Mucosa of rectum (tissue), 2 donors: ENCODE data around the gene HIVEP3.

Source experiments
- H3K27ac ChIP-seq, 2 donors: one replicate each; pipeline ENCODE4 v1.7.0; 2013; ENCODE audit warnings: inconsistent platforms in 2 of 2, low read depth in 2 of 2, low read length in 2 of 2
- H3K27me3 ChIP-seq, 2 donors: one replicate each; pipeline ENCODE4 v1.7.0; 2013; ENCODE audit warnings: low read length in 2 of 2; ENCODE audit not compliant: control insufficient read depth in 2 of 2, insufficient read depth in 2 of 2
- H3K36me3 ChIP-seq, 2 donors: one replicate each; pipeline ENCODE4 v1.7.0; 2013; ENCODE audit warnings: low read length in 2 of 2; ENCODE audit not compliant: control insufficient read depth in 2 of 2, insufficient read depth in 2 of 2
- H3K4me1 ChIP-seq, 2 donors: one replicate each; pipeline ENCODE4 v1.7.0; 2013; ENCODE audit warnings: low read length in 2 of 2, mild to moderate bottlenecking in 1 of 2; ENCODE audit not compliant: control insufficient read depth in 2 of 2, insufficient read depth in 2 of 2
- H3K4me3 ChIP-seq, 2 donors: one replicate each; pipeline ENCODE4 v1.7.0; 2013; ENCODE audit warnings: low read length in 2 of 2
- H3K9ac ChIP-seq, 2 donors: one replicate each; pipeline ENCODE4 v1.7.0; 2013; ENCODE audit warnings: low read length in 2 of 2, low read depth in 1 of 2, mild to moderate bottlenecking in 1 of 2
- H3K9me3 ChIP-seq, 2 donors: one replicate each; pipeline ENCODE4 v1.7.0; 2013; ENCODE audit warnings: low read length in 2 of 2; ENCODE audit not compliant: control insufficient read depth in 2 of 2
- donor health status: healthy.
- donor health status: Normal muscosa, but diverticular disease.

Gene HIVEP3

GRCh38 chr1:41659903-41660302 lies 258.8 kb downstream of the HIVEP3 start:
- Histone ChIP-seq H3K27me3 (peaks cover 0 to 7% of the 10 kb centered on the region in 2 donors), H3K4me1 (peaks cover 5 to 13% of the 10 kb centered on the region in 2 donors), H3K36me3 (no peaks in the 10 kb centered on the region), H3K27ac (no peak overlapping the region), H3K9ac (no peak overlapping the region), H3K4me3 (no peak overlapping the region), H3K9me3 (no peaks in the 10 kb centered on the region)

DNA sequence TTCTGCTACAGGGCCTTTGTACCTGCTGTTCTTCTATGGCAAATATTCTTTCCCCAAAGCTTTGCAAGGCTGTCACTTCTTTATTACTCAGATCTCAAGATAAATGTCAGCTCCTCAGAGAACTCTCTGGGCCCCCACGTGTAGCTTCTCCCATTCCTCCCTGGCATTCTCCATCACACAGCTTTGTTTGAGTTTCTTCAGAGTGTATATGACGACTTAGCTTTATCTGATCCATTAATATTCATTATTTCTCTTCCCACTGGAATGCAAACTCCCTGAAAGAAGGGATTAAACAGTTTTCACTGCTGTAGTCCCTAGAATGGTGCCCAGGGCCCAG lies 259.6 kb downstream of the HIVEP3 start:
- no peak overlapping the region for H3K27ac ChIP-seq
- no peak overlapping the region for H3K4me3 ChIP-seq
- H3K9me3 ChIP-seq: no peaks in the 10 kb centered on the region
- peaks cover 0 to 7% of the 10 kb centered on the region in 2 donors for H3K27me3 ChIP-seq
- no peaks in the 10 kb centered on the region for H3K36me3 ChIP-seq
- peaks cover 5 to 13% of the 10 kb centered on the region in 2 donors for H3K4me1 ChIP-seq
- H3K9ac ChIP-seq: no peak overlapping the region

GRCh38 chr1:41658431-41659158 lies 260.1 kb downstream of the HIVEP3 start:
- Histone ChIP-seq H3K27ac (no peak overlapping the region), H3K4me1 (peaks cover 5 to 13% of the 10 kb centered on the region in 2 donors), H3K36me3 (no peaks in the 10 kb centered on the region), H3K9me3 (no peaks in the 10 kb centered on the region), H3K9ac (no peak overlapping the region), H3K27me3 (peaks cover 0 to 7% of the 10 kb centered on the region in 2 donors), H3K4me3 (no peak overlapping the region)

DNA sequence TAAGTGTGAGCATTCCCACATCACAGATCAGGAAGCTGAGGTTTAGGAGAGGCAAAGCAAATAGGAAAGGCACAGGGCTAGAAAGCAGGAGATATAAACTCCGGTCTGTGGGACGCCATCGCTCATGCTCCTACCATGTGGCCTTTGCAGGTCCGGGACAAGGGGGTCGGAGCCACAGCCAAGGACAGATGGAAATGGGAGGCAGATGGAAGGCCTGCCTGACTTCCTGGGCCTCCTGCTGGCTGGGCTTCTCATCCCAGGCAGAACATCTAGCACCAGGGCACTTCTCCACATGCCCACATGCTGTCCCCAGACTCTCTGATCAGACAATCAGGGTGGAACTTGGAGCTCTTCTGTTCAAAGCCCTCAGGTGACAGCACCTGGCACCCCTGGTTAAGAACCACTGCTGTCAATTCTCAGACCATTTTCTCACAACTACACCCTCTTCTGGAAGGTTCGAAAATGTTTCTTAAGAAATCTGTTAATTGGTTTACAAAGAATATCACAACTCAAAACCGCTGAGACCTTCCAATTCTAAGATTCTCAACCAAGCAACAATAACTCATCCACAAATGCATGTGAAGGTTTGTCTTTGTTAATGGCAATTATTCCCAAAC lies 260.9 kb downstream of the HIVEP3 start:
- Histone ChIP-seq H3K36me3 (no peaks in the 10 kb centered on the region), H3K9me3 (no peaks in the 10 kb centered on the region), H3K4me1 (peaks cover 5 to 13% of the 10 kb centered on the region in 2 donors), H3K27me3 (peaks cover 0 to 7% of the 10 kb centered on the region in 2 donors), H3K4me3 (no peak overlapping the region), H3K27ac (no peak overlapping the region), H3K9ac (no peak overlapping the region)

- Histone ChIP-seq H3K4me3 (no peak overlapping the region), H3K27me3 (peaks cover 0 to 7% of the 10 kb centered on the region in 2 donors), H3K9me3 (no peaks in the 10 kb centered on the region), H3K27ac (no peak overlapping the region), H3K36me3 (no peaks in the 10 kb centered on the region), H3K9ac (no peak overlapping the region), H3K4me1 (peaks cover 5 to 13% of the 10 kb centered on the region in 2 donors)
Observed at GRCh38 chr1:41656825-41657500, 261.8 kb downstream of the HIVEP3 start.

GRCh38 chr1:41656068-41656467 lies 262.7 kb downstream of the HIVEP3 start:
- H3K4me3 ChIP-seq: no peak overlapping the region
- H3K4me1 ChIP-seq: peaks cover 0 to 5% of the 10 kb centered on the region in 2 donors
- H3K27ac ChIP-seq: no peak overlapping the region
- no peaks in the 10 kb centered on the region for H3K9me3 ChIP-seq
- no peak overlapping the region for H3K9ac ChIP-seq
- H3K27me3 ChIP-seq: peaks cover 0 to 2% of the 10 kb centered on the region in 2 donors
- H3K36me3 ChIP-seq: no peaks in the 10 kb centered on the region

- peaks cover 0 to 1% of the 10 kb centered on the region in 2 donors for H3K4me1 ChIP-seq
- H3K27me3 ChIP-seq: no peaks in the 10 kb centered on the region
- no peak overlapping the region for H3K27ac ChIP-seq
Observed at GRCh38 chr1:41655632-41656031, 263.1 kb downstream of the HIVEP3 start.

GRCh38 chr1:41653574-41653973 lies 265.1 kb downstream of the HIVEP3 start:
- H3K4me3 ChIP-seq: no peak overlapping the region
- no peaks in the 10 kb centered on the region for H3K27me3 ChIP-seq
- H3K27ac ChIP-seq: no peak overlapping the region
- H3K4me1 ChIP-seq: no peaks in the 10 kb centered on the region
- no peaks in the 10 kb centered on the region for H3K9me3 ChIP-seq
- no peaks in the 10 kb centered on the region for H3K36me3 ChIP-seq
- no peak overlapping the region for H3K9ac ChIP-seq

More at GRCh38 chr1:41655632-41656031, 263.1 kb downstream of the HIVEP3 start:
- no peaks in the 10 kb centered on the region for H3K9me3 ChIP-seq
- H3K9ac ChIP-seq: no peak overlapping the region
- no peaks in the 10 kb centered on the region for H3K36me3 ChIP-seq
- H3K4me3 ChIP-seq: no peak overlapping the region

- Histone ChIP-seq H3K4me3 (no peak overlapping the region), H3K9me3 (no peaks in the 10 kb centered on the region), H3K36me3 (no peaks in the 10 kb centered on the region), H3K27ac (no peak overlapping the region), H3K27me3 (no peaks in the 10 kb centered on the region), H3K4me1 (no peaks in the 10 kb centered on the region), H3K9ac (no peak overlapping the region)
Observed at GRCh38 chr1:41652384-41653265, 266.1 kb downstream of the HIVEP3 start.
